Type B pancreatic cell (in vitro differentiated cells): ENCODE data around the gene ARF3. TPM values are rescaled to one million over a fixed set of nuclear protein-coding genes. Genes with fewer than 3 reads are reported as not detected.

Experiments used
- DNase-seq: peaks from one replicate; pipeline ENCODE4 v3.0.0; 2021; ENCODE audit warnings: mixed read lengths; ENCODE audit not compliant: unreplicated experiment; ENCODE audit errors: extremely low spot score
- H3K27ac Mint-ChIP-seq: 2 replicates; pipeline ENCODE4 v1.8.0; 2021; ENCODE audit warnings: mild to moderate bottlenecking, mixed read lengths
- H3K27me3 Mint-ChIP-seq: 2 replicates; pipeline ENCODE4 v1.8.0; 2021; ENCODE audit warnings: mixed read lengths
- H3K36me3 Mint-ChIP-seq: 2 replicates; pipeline ENCODE4 v1.8.0; 2021; ENCODE audit warnings: mixed read lengths
- H3K4me1 Mint-ChIP-seq: one replicate; pipeline ENCODE4 v1.8.0; 2021; ENCODE audit warnings: mixed read lengths; ENCODE audit not compliant: unreplicated experiment
- H3K4me3 Mint-ChIP-seq: 2 replicates; pipeline ENCODE4 v1.8.0; 2021; ENCODE audit warnings: mild to moderate bottlenecking, mixed read lengths
- H3K9me3 Mint-ChIP-seq: 2 replicates; pipeline ENCODE4 v1.8.0; 2021; ENCODE audit warnings: mixed read lengths
- total RNA-seq: library from RNA; stranded (reverse); gene quantifications from 2 replicates; pipeline ENCODE4 v1.2.1, GENCODE V29; 2021; ENCODE audit warnings: low replicate concordance
- TF ChIP-seq, protein P1 (sequence below): fragments of 200-600 bp; sonication (generic); conservative IDR thresholded peaks from 2 replicates; pipeline ENCODE4 v1.5.0; 2021; ENCODE audit warnings: antibody characterized with exemption, mild to moderate bottlenecking

ARF3 gene
- total RNA-seq, 1 donor from 2014 or later, result 161 TPM

DNA sequence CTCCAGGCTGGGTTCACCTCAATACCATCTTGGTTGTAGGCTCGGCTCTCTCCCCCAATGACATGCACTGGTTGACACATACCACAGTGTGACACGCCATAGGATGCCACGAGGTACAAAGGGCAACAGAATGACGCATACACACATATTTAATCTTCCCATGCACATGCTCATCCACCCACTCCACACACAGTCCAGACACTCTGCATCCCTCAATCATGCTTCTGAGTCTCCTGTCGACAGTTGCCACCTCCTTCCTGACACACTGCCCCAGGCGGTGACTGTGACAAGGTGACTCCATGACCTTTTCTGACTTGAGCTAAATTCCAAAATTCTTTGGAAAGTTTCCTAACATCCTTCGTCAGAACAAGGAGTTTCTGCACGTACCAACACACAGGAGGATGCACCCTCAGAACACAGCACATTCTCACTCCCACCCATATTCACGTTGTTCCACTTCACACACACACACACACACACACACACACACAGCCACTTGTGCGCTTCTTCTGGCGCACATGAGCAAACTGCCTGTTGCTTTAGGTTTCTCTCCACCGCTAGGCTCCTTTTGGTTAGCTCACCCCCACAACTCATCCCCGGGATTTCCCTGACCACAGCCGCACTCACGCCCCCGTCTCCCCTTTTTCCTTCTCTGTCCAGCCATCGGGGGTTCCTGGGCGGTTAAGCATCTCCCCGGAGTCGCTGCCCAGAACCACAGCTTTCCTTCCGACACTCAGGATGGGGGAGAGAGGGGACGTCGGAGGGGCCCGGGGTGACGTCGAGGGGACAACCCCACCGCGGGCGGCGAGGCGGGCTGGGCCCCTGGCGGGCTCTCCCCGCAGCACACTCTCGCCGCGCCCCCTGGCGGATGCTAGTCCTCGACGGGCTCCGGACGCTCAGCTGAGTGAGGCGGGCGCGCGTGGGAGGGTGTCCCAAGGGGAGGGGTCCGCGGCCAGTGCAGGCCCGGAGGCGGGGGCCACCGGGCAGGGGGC, 20.3 kb upstream of the ARF3 start:
- Mint-ChIP-seq H3K4me1 (peaks cover 8% of the 10 kb centered on the region), H3K36me3 (no peaks in the 10 kb centered on the region), H3K9me3 (no peaks in the 10 kb centered on the region), H3K27me3 (peaks cover 98% of the 10 kb centered on the region), H3K4me3 (peak overlapping the region; percentile 29), H3K27ac (peak overlapping the region; percentile 59)
- DNase-seq, result no peak
- TF ChIP-seq, protein P1, sequence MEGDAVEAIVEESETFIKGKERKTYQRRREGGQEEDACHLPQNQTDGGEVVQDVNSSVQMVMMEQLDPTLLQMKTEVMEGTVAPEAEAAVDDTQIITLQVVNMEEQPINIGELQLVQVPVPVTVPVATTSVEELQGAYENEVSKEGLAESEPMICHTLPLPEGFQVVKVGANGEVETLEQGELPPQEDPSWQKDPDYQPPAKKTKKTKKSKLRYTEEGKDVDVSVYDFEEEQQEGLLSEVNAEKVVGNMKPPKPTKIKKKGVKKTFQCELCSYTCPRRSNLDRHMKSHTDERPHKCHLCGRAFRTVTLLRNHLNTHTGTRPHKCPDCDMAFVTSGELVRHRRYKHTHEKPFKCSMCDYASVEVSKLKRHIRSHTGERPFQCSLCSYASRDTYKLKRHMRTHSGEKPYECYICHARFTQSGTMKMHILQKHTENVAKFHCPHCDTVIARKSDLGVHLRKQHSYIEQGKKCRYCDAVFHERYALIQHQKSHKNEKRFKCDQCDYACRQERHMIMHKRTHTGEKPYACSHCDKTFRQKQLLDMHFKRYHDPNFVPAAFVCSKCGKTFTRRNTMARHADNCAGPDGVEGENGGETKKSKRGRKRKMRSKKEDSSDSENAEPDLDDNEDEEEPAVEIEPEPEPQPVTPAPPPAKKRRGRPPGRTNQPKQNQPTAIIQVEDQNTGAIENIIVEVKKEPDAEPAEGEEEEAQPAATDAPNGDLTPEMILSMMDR, result peak; percentile 89

DNA sequence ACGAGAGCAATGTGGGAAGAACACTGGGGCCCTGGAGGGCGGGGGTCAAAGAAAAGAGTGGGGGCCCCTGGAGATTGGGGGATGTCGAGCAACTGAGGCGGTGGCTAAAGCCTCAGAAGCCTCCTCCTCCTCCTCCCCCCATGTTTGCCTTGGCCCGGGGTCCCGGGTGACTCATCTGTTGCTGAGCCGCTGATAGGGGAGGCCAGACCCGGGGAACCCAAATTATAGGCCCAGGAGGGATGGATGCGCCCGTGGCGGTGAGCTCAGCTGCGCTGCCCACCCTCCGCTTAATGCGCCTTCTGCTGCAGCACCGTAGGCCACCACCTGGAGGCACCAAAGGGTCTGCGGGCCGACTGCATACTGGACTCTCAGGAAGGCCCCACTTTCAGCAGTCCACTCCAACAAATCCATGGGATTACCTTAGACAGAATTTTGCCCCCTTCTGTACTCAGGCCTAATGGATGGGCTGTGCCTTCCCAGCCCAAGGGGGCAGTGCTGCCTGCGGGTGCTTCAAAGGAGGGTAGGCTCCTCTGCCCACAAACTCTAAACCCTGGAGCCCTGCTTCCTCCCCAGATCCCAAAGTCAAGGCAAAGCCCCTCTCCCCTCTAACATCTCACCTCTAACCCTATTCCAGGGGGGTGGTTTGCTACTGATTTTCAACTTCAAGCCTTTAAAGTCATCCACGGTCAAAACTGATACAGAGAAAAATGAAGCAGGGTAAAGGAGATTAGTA, 16.8 kb upstream of the ARF3 start:
- Mint-ChIP-seq H3K27me3 (peaks cover 95% of the 10 kb centered on the region), H3K9me3 (no peaks in the 10 kb centered on the region), H3K4me3 (no peak overlapping the region), H3K4me1 (peaks cover 12% of the 10 kb centered on the region), H3K36me3 (no peaks in the 10 kb centered on the region), H3K27ac (no peak overlapping the region)
- no peak for DNase-seq
- TF ChIP-seq, protein P1, result peak; percentile 78

DNA sequence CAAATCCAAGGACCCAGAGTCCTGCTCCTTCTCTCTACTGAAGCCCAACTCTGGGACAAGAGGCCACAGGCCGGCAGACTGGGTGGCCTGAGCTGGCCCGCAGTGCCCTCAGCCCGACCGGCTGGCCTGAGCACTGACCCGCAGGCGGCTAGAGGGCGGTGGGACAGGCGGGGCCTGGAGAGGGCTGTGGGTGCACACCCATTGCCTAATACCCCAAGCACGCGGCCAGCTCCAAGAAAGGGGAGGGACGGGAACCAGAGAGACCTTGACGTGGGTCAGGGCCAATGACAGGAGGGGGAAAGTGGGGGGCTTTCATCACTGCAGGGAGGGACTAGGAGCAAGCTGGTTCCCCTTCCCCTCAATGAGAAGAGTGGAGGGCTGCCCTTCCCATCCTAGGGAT, 16.2 kb upstream of the ARF3 start:
- Mint-ChIP-seq H3K36me3 (no peaks in the 10 kb centered on the region), H3K9me3 (no peaks in the 10 kb centered on the region), H3K4me3 (no peak overlapping the region), H3K4me1 (peaks cover 16% of the 10 kb centered on the region), H3K27me3 (peaks cover 95% of the 10 kb centered on the region), H3K27ac (no peak overlapping the region)
- DNase-seq, result no peak
- TF ChIP-seq, protein P1, result no peak

DNA sequence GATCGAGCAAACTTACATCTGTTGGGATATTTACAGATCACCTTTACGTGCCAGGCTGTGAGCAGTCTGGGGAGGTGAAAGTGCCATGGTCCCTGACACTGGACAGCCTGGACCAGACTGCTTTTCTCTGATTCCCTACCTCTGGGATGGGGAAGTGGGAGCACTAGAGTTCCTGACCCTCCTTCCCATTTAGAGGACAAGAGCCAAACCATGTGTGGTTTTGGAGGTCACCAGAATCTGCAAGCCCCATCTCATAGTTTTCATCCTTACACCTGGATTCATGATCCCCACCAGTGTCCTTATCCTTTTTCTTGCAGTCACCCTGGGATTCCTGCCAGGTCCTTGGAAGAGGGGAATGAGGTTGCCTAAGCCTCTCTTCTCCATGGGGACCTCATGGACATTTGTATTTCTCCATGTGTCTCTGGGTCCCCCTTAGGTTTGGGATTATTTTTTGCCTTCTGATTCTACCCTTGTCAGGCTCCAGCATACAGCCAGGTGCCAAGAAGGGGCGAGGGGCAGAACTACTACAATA, 15.7 kb upstream of the ARF3 start:
- no peak for DNase-seq
- Mint-ChIP-seq H3K27me3 (peaks cover 97% of the 10 kb centered on the region), H3K9me3 (no peaks in the 10 kb centered on the region), H3K4me3 (peak overlapping the region; percentile 20), H3K4me1 (peaks cover 19% of the 10 kb centered on the region), H3K27ac (no peak overlapping the region), H3K36me3 (no peaks in the 10 kb centered on the region)
- TF ChIP-seq, protein P1, result no peak

DNA sequence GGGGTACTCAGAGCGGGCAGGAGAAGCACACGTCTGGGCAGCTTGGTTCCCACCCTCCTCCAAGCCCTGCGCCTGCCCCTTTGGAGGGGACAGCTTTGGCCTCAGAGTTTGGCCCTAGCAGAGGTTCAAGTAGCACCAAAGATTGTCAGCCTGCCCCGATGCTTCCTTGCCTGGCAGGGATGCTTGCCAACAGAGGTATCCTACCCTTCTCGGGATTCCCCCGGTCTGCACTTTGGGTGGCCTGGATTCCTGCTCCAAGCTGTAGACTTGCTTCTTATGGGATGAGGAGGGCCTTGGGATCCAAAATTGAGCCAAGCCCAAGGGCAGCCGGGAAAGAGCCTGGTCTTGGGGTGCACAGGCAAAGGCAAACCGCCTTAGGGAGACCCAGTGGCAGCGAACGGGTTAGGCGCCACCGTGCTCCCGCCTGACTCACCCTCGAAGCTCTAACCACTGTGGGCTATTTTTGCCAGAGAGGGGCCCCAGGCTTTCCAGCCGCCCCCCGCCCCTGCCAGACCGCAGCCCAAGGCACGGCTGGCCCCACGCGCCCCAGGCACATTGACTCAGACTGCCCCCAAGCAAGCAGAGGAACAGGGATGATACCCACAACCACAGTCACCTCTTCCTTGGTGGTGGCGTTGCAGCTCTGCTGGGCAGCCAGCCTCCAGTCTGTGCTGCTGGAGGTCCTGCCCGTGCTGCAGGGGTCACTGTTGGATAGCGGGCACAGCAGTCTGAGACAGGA, 15.1 kb upstream of the ARF3 start:
- DNase-seq, result no peak
- Mint-ChIP-seq H3K9me3 (no peaks in the 10 kb centered on the region), H3K27ac (no peak overlapping the region), H3K4me3 (no peak overlapping the region), H3K27me3 (peaks cover 95% of the 10 kb centered on the region), H3K36me3 (no peaks in the 10 kb centered on the region), H3K4me1 (peaks cover 19% of the 10 kb centered on the region)
- TF ChIP-seq, protein P1, result no peak
